Muscle of back (tissue), 11 donors: ENCODE data around the gene MYRFL. TPM values are rescaled to one million over a fixed set of nuclear protein-coding genes. Genes with fewer than 3 reads are reported as not detected.
A peak's percentile ranks its signal among the peaks of the same experiment; 100 is the strongest.
"Not testable (repeated sequence)": the region's sequence is repeated elsewhere in the genome, so short reads cannot be mapped to it uniquely, and the experiment has no call there.

Experiments
- DNase-seq, 3 donors: peaks; one replicate each; pipeline versions ENCODE4 v3.0.0 to v3.0.0-alpha.2; 2013
- polyA plus RNA-seq, 10 donors: library from polyadenylated mRNA; unstranded; fragments of 120-200 nt; gene quantifications; one replicate each; pipeline ENCODE4 v1.2.1, GENCODE V29; 2013; ENCODE audit not compliant: insufficient read length in 10 of 10

MYRFL gene
- polyA plus RNA-seq, 10 donors = 0.15 to 0.69 (median 0.35) TPM

GRCh38 chr12:69840727-69841126 is 15.7 kb downstream of the MYRFL start:
- no peak for DNase-seq

- DNase-seq = no peak
Measured at GRCh38 chr12:69843608-69844007, 18.6 kb downstream of the MYRFL start.

DNA sequence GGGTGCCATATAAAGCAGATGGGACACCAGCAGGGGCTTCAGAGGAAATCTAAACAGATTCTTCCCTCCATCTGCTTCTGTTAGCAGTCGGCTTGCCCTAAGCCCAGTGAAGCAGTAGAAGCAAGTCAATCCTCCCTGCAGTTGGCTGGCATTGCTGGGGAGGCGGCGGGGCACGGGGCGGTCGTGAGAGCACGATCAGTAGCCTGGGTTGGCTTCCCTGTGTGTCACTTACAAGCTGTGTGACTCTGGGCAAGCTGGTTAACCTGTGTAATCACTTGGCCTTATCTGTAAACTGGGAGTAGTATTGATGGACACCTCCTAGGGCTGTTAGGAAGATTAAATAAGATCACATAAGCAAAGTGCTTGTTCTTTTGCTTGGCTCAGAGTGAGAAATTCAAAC is 19.4 kb downstream of the MYRFL start:
- no peak for DNase-seq

DNA sequence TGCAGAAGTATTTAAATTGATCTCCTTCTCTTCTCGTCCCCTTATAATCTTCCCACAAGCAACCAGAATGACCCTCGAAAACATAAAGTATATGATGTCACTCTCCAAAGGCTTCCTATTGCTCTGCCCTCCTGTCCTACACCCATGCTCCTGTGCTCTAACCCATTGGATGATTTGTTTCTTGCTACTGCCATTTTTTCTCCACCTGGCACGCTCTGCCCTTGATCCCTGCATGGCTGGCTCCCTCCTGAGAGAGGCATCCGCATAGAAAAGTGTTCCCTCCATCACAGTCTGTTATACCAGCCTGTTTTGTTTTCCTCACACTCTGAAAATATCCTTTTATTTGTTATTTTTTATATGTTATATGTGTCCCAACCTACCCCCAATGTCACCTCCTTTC is 19.8 kb downstream of the MYRFL start:
- no peak for DNase-seq

DNA sequence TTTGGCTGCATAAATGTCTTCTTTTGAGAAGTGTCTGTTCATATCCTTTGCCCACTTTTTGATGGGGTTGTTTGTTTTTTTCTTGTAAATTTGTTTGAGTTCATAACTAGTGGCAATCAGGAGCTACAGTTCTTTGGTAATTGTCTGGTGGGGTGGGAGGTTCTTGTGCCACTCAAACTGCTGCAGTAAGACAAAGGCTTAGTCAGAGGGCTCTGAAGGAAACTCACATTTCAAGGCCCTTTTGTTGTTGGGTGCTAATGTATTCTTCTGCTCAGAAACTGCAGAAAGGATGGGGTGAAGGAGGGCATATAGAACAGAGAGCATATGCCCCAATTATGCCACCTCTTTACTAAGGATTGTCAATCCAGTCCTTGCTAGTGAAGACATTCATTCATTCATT is 21.9 kb downstream of the MYRFL start:
- DNase-seq = no peak

DNA sequence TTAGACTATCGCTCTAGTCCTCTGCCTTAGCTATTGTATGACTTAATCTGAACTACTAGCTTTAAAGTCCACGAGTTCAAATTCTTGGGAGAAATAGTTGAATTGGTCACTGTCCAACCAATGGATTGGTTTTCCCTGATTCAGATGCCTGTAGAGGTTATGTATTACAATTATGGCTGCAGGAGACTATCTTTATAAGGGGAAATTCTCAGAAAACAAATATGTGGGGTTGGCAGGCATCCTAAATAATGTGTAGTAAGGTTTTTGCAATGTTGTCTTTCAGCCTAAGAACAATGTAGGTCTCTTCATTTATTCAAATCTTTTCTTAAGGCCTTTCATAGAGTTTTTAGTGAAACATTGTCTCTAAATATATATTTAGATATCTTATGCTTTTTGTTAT is 26.9 kb downstream of the MYRFL start:
- peak in 1 of 3 donors; percentile 7 for DNase-seq

- DNase-seq = not testable (repeated sequence)
Measured at GRCh38 chr12:69853176-69853961, 28.3 kb downstream of the MYRFL start.

GRCh38 chr12:69866698-69867097 is 41.7 kb downstream of the MYRFL start:
- no peak for DNase-seq

DNA sequence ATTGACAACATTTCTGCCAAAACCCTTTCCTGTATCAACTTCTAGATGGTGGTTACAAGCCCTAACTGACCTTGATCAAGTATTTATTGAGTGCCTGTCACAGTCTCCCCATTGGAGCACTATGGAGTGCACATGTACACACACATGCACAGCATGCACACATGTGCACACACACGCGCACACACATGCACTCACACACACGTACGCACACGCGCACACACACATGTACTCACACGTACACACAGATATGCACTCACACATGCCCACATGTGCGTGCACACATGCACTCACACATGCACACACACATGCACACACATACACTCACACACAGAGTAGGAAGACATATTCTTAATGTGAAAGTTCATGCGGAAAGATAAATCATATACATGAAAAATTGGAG is 43.7 kb downstream of the MYRFL start:
- DNase-seq = no peak

GRCh38 chr12:69872804-69873203 is 47.8 kb downstream of the MYRFL start:
- DNase-seq = no peak

GRCh38 chr12:69873429-69873828 is 48.4 kb downstream of the MYRFL start:
- DNase-seq = no peak

GRCh38 chr12:69874606-69875005 is 49.6 kb downstream of the MYRFL start:
- DNase-seq = no peak

- no peak for DNase-seq
Measured at GRCh38 chr12:69875416-69875935, 50.4 kb downstream of the MYRFL start.

GRCh38 chr12:69879007-69879960 is 54.3 kb downstream of the MYRFL start:
- peak; percentile 74 to 89 (median 85) for DNase-seq

- DNase-seq = no peak
Measured at GRCh38 chr12:69880571-69880970, 55.5 kb downstream of the MYRFL start.

DNA sequence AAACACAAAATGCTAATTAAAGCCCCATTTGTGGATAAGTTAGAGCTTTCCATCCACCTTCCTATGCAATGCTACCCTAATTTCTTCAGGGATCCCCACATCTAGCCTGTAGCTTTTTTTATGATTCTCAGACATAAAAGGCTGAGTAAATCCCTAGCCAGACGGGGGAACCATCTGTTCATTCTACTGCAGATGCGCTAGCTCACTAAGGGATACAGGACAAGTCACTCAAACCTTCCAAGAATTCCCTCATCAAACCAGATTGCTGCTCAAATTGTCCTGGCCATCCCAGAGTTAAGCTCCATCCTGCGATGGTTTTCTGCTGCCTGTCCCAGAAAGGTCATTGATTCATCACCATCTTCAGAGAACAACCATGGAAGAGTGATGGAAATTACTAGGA is 56.7 kb downstream of the MYRFL start:
- DNase-seq = no peak

GRCh38 chr12:69884386-69884785 is 59.4 kb downstream of the MYRFL start:
- DNase-seq = no peak

GRCh38 chr12:69885658-69886057 is 60.6 kb downstream of the MYRFL start:
- no peak for DNase-seq

- DNase-seq = peak in 2 of 3 donors; percentile 48 to 58
Measured at GRCh38 chr12:69886109-69886508, 61.1 kb downstream of the MYRFL start.

DNA sequence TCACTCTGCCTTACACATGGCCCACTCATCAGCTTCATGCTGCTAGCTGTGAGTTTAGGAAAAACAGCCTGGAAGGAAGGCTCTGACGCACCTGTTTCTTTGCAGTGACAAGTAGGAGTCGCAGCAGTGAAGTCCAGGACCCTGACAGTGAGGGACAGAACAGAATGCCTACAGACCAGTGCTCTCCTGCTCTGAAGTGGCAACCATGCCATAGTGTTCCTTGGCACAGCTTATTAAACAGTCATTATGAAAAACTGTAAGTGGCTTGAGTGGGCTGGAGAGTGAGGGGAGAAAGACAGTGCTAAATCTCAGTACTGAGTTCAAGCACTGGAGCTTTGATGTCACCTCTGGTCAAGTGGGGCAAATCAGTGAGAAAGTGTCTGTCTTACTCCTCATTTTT is 61.7 kb downstream of the MYRFL start:
- DNase-seq = no peak

- DNase-seq = no peak
Measured at GRCh38 chr12:69888901-69889300, 63.9 kb downstream of the MYRFL start.

DNA sequence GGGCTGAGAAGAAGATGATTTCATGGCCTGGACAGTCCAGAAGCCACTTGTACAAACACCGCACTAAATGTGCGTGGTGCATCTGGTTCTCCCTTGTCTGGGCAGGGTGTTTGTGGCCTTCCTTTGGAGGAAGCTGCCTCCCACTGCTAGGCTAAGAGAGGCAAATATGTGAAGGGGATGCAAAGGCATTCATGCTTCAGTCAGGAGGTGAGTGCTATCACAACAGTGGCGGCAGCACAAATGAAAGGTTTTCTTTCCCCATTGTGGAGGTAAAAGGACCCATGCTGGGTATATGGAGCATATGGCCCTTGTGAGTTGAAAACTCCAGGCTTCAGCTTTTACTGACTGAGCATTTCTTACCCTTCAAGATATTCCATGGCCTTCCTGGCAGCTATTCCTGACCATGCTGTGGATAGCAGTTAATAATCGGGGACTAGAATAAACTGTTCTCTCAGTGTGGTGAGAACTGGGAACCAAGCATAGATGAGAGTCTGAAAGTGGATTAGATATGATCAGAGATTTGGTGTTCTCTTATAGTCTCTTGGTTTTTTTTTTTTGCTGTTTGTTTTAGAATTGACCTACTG is 69.9 kb downstream of the MYRFL start:
- no peak for DNase-seq
